Endothelial cell (in vitro differentiated cells): ENCODE measurements around the gene CNOT2. TPM values are rescaled to one million over a fixed set of nuclear protein-coding genes. Genes with fewer than 3 reads are reported as not detected.

Source experiments
- DNase-seq: peaks from one replicate; pipeline ENCODE4 v3.0.0; 2021; ENCODE audit warnings: low spot score
- H3K27ac Mint-ChIP-seq: one replicate; pipeline ENCODE4 v1.8.0; 2021; ENCODE audit warnings: mixed read lengths, inconsistent platforms; ENCODE audit not compliant: unreplicated experiment
- H3K27me3 Mint-ChIP-seq: one replicate; pipeline ENCODE4 v1.8.0; 2021; ENCODE audit warnings: mild to moderate bottlenecking, moderate library complexity, mixed read lengths, inconsistent platforms; ENCODE audit not compliant: unreplicated experiment
- H3K36me3 Mint-ChIP-seq: one replicate; pipeline ENCODE4 v1.8.0; 2021; ENCODE audit warnings: mild to moderate bottlenecking, low read depth, mixed read lengths, inconsistent platforms; ENCODE audit not compliant: unreplicated experiment
- H3K4me1 Mint-ChIP-seq: one replicate; pipeline ENCODE4 v1.8.0; 2021; ENCODE audit warnings: mild to moderate bottlenecking, mixed read lengths, inconsistent platforms; ENCODE audit not compliant: unreplicated experiment
- H3K4me3 Mint-ChIP-seq: one replicate; pipeline ENCODE4 v1.8.0; 2021; ENCODE audit warnings: mild to moderate bottlenecking, mixed read lengths, inconsistent platforms; ENCODE audit not compliant: unreplicated experiment
- H3K9me3 Mint-ChIP-seq: one replicate; pipeline ENCODE4 v1.8.0; 2021; ENCODE audit warnings: mixed read lengths, inconsistent platforms; ENCODE audit not compliant: unreplicated experiment
- CTCF ChIP-seq: fragments of 200-600 bp; sonication (generic); IDR thresholded peaks from one replicate; pipeline ENCODE4 v1.5.0; 2021; ENCODE audit warnings: antibody characterized with exemption; ENCODE audit not compliant: unreplicated experiment
- total RNA-seq: library from RNA; stranded (reverse); fragmentation: NEBNext Ultra II Directional; extraction: Animal tissue kit (Norgen Biotek cat#: 25700); gene quantifications from one replicate; pipeline ENCODE4 v1.2.1, GENCODE V29; 2021; ENCODE audit not compliant: unreplicated experiment

Gene CNOT2
- total RNA-seq, 1 donor from 2014 or later, result 136 TPM

DNA sequence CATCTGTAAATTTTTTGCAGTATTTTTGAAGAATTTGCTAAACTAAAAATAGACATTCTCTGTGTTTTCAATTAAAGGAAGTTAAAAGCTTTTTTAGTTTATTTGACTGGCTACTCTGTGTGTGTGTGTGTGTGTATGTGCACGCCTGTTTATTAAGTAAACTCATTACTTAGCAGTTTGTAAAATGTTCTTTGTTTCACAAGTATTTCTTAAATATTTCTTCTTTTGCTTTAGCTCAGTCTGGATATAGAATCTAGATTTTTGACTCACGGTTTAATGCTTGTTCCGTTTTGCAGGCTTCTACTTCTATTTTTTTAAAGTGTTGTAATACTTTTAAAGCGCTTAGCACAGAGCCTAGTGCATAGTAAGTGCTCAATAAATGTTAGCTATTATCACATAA is 76.4 kb downstream of the CNOT2 start:
- TF ChIP-seq CTCF, result no peak
- no peaks in the 10 kb centered on the region for H3K27me3 Mint-ChIP-seq
- no peak overlapping the region for H3K4me3 Mint-ChIP-seq

DNA sequence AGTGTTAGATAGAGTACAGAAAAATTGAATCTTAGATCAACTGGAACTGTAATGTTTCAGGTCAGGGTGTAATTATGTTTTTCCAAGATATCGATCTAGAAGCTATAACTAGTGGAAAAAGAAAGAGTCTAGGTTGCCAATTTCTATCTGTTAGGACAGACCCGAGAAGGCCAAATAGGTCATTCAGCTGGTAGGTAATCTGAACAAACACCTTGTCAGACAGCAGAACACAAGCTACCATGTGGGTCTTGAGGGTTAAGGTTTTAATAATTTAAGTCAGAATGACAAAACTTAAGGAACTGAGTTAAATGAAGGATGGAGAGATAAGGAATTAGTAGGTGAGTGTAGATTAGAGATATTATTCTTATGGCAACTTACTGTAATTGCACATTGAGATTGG is 78.0 kb downstream of the CNOT2 start:
- TF ChIP-seq CTCF, result no peak
- Mint-ChIP-seq H3K9me3 (no peaks in the 10 kb centered on the region), H3K36me3 (peaks cover 22% of the 10 kb centered on the region), H3K4me3 (no peak overlapping the region), H3K27ac (no peak overlapping the region), H3K4me1 (no peaks in the 10 kb centered on the region), H3K27me3 (no peaks in the 10 kb centered on the region)
- no peak for DNase-seq

More for the DNA sequence above, 76.4 kb downstream of the CNOT2 start:
- H3K9me3 Mint-ChIP-seq, result no peaks in the 10 kb centered on the region
- no peak overlapping the region for H3K27ac Mint-ChIP-seq
- no peaks in the 10 kb centered on the region for H3K4me1 Mint-ChIP-seq
- peaks cover 20% of the 10 kb centered on the region for H3K36me3 Mint-ChIP-seq
- DNase-seq, result no peak

- Mint-ChIP-seq H3K4me1 (no peaks in the 10 kb centered on the region), H3K27me3 (no peaks in the 10 kb centered on the region), H3K36me3 (peaks cover 15% of the 10 kb centered on the region), H3K4me3 (no peak overlapping the region), H3K27ac (no peak overlapping the region), H3K9me3 (no peaks in the 10 kb centered on the region)
- TF ChIP-seq CTCF, result no peak
- DNase-seq, result no peak
These were observed 84.3 kb downstream of the CNOT2 start for GRCh38 chr12:70327541-70327940.

- no peaks in the 10 kb centered on the region for H3K27me3 Mint-ChIP-seq
- DNase-seq, result no peak
- H3K4me1 Mint-ChIP-seq, result peaks cover 8% of the 10 kb centered on the region
These were observed 86.5 kb downstream of the CNOT2 start for GRCh38 chr12:70329728-70330127.

GRCh38 chr12:70330158-70330557 is 86.9 kb downstream of the CNOT2 start:
- Mint-ChIP-seq H3K27me3 (no peaks in the 10 kb centered on the region), H3K36me3 (peaks cover 7% of the 10 kb centered on the region), H3K4me3 (no peak overlapping the region), H3K27ac (no peak overlapping the region), H3K9me3 (no peaks in the 10 kb centered on the region), H3K4me1 (peaks cover 12% of the 10 kb centered on the region)
- TF ChIP-seq CTCF, result no peak
- DNase-seq, result no peak

More at GRCh38 chr12:70329728-70330127, 86.5 kb downstream of the CNOT2 start:
- Mint-ChIP-seq H3K4me3 (no peak overlapping the region), H3K9me3 (no peaks in the 10 kb centered on the region), H3K27ac (no peak overlapping the region), H3K36me3 (peaks cover 4% of the 10 kb centered on the region)
- no peak for TF ChIP-seq CTCF
